HG03103 (cell line): Measurements from ENCODE around the gene CBX6.

ENCODE experiments used
- ATAC-seq: cut with Tn5 transposase; IDR thresholded peaks from one replicate; pipeline ENCODE4 v1.9.1; 2021; ENCODE audit warnings: low read depth; ENCODE audit not compliant: unreplicated experiment

The CBX6 gene

GRCh38 chr22:38873469-38874411 is 1.7 kb upstream of the CBX6 start:
- no peak for ATAC-seq

- ATAC-seq = no peak
These were observed 824 bp upstream of the CBX6 start for GRCh38 chr22:38872831-38873248.

- ATAC-seq = no peak
These were observed 450 bp downstream of the CBX6 start for GRCh38 chr22:38871360-38872171.

GRCh38 chr22:38870791-38871359 is 1.1 kb downstream of the CBX6 start:
- ATAC-seq = no peak

GRCh38 chr22:38870312-38870741 is 1.7 kb downstream of the CBX6 start:
- no peak for ATAC-seq

- ATAC-seq = no peak
These were observed 2.4 kb downstream of the CBX6 start for GRCh38 chr22:38869663-38870062.

GRCh38 chr22:38868886-38869381 is 3.1 kb downstream of the CBX6 start:
- no peak for ATAC-seq

- ATAC-seq = no peak
These were observed 3.7 kb downstream of the CBX6 start for GRCh38 chr22:38868286-38868721.

GRCh38 chr22:38867471-38868285 is 4.3 kb downstream of the CBX6 start:
- no peak for ATAC-seq

- ATAC-seq = no peak
These were observed 4.9 kb downstream of the CBX6 start for GRCh38 chr22:38867124-38867455.

GRCh38 chr22:38866399-38867123 is 5.5 kb downstream of the CBX6 start:
- ATAC-seq = no peak

- no peak for ATAC-seq
These were observed 6.0 kb downstream of the CBX6 start for GRCh38 chr22:38866024-38866398.

GRCh38 chr22:38865201-38866023 is 6.6 kb downstream of the CBX6 start:
- ATAC-seq = no peak

- no peak for ATAC-seq
These were observed 7.4 kb downstream of the CBX6 start for GRCh38 chr22:38864361-38865191.

- ATAC-seq = no peak
These were observed 8.4 kb downstream of the CBX6 start for GRCh38 chr22:38863531-38864131.

GRCh38 chr22:38862375-38863329 is 9.4 kb downstream of the CBX6 start:
- no peak for ATAC-seq
